ENCODE results near the gene SETD2. TPM values are rescaled to one million over a fixed set of nuclear protein-coding genes. Genes with fewer than 3 reads are reported as not detected.
A peak's percentile ranks its signal among the peaks of the same experiment; 100 is the strongest.

Gene SETD2
- total and polyA plus RNA-seq, 2 experiments from 2014 or later = 11.9 to 37.8 TPM

- no peaks in the 10 kb centered on the region for H3K9me2 ChIP-seq (replicated peaks; ENCODE audit: insufficient read depth)
- H3K27ac ChIP-seq = peak overlapping the region; percentile 31
- peaks cover 11% of the 10 kb centered on the region for H3K4me1 ChIP-seq (ENCODE audit: insufficient read depth)
- TF ChIP-seq EZH2 (IDR thresholded peaks at IDR 0.05; ENCODE audit: borderline replicate concordance) (no peak), CTCF (IDR thresholded peaks at IDR 0.05; ENCODE audit: poor library complexity) (no peak), EZH2phosphoT487 (IDR thresholded peaks at IDR 0.05; ENCODE audit: low read depth, severe bottlenecking, unreplicated experiment) (no peak)
- no peaks in the 10 kb centered on the region for H3K27me3 ChIP-seq
- peaks cover 22% of the 10 kb centered on the region for H3K79me2 ChIP-seq
- no peak overlapping the region for H3K4me3 ChIP-seq
- no peak overlapping the region for H3K4me2 ChIP-seq
- peaks cover 9% of the 10 kb centered on the region for H4K20me1 ChIP-seq (ENCODE audit: insufficient read depth, poor library complexity, severe bottlenecking)
- WGBS (ENCODE audit: low lambda C conversion rate, missing lambda C conversion rate) = 92% methylated on average over 4 of the region's 4 CpGs
- no peak for DNase-seq (ENCODE audit: low spot score)
- H3K9me3 ChIP-seq (ENCODE audit: low read depth) = no peaks in the 10 kb centered on the region
- H3K36me3 ChIP-seq (replicated peaks; ENCODE audit: insufficient read depth, low read depth) = no peaks in the 10 kb centered on the region
- no peak overlapping the region for H2AFZ ChIP-seq
Measured at GRCh38 chr3:47016086-47016933, 147.6 kb downstream of the SETD2 start.

GRCh38 chr3:47015151-47015550, 148.8 kb downstream of the SETD2 start:
- peaks cover 10% of the 10 kb centered on the region for H3K79me2 ChIP-seq
- TF ChIP-seq CTCF (IDR thresholded peaks at IDR 0.05; ENCODE audit: poor library complexity) (no peak), EZH2phosphoT487 (IDR thresholded peaks at IDR 0.05; ENCODE audit: low read depth, severe bottlenecking, unreplicated experiment) (no peak), EZH2 (IDR thresholded peaks at IDR 0.05; ENCODE audit: borderline replicate concordance) (no peak)
- H3K4me2 ChIP-seq = no peak overlapping the region
- H4K20me1 ChIP-seq (ENCODE audit: insufficient read depth, poor library complexity, severe bottlenecking) = peaks cover 6% of the 10 kb centered on the region
- H2AFZ ChIP-seq = no peak overlapping the region
- no peak for DNase-seq (ENCODE audit: low spot score)
- no peak overlapping the region for H3K4me3 ChIP-seq
- no peaks in the 10 kb centered on the region for H3K9me2 ChIP-seq (replicated peaks; ENCODE audit: insufficient read depth)
- no peaks in the 10 kb centered on the region for H3K27me3 ChIP-seq
- peaks cover 13% of the 10 kb centered on the region for H3K4me1 ChIP-seq (ENCODE audit: insufficient read depth)
- no peaks in the 10 kb centered on the region for H3K36me3 ChIP-seq (replicated peaks; ENCODE audit: insufficient read depth, low read depth)
- no peaks in the 10 kb centered on the region for H3K9me3 ChIP-seq (ENCODE audit: low read depth)
- H3K27ac ChIP-seq = no peak overlapping the region

GRCh38 chr3:47014036-47014435, 149.9 kb downstream of the SETD2 start:
- H3K4me1 ChIP-seq (ENCODE audit: insufficient read depth) = peaks cover 19% of the 10 kb centered on the region
- H2AFZ ChIP-seq = no peak overlapping the region
- H3K36me3 ChIP-seq (replicated peaks; ENCODE audit: insufficient read depth, low read depth) = no peaks in the 10 kb centered on the region
- no peaks in the 10 kb centered on the region for H3K9me3 ChIP-seq (ENCODE audit: low read depth)
- H3K79me2 ChIP-seq = no peaks in the 10 kb centered on the region
- DNase-seq (ENCODE audit: low spot score) = no peak
- no peaks in the 10 kb centered on the region for H3K9me2 ChIP-seq (replicated peaks; ENCODE audit: insufficient read depth)
- H3K27me3 ChIP-seq = no peaks in the 10 kb centered on the region
- TF ChIP-seq EZH2 (IDR thresholded peaks at IDR 0.05; ENCODE audit: borderline replicate concordance) (no peak), CTCF (IDR thresholded peaks at IDR 0.05; ENCODE audit: poor library complexity) (no peak), EZH2phosphoT487 (IDR thresholded peaks at IDR 0.05; ENCODE audit: low read depth, severe bottlenecking, unreplicated experiment) (no peak)
- no peak overlapping the region for H3K4me3 ChIP-seq
- H3K27ac ChIP-seq = no peak overlapping the region
- no peak overlapping the region for H3K4me2 ChIP-seq
- H4K20me1 ChIP-seq (ENCODE audit: insufficient read depth, poor library complexity, severe bottlenecking) = peaks cover 6% of the 10 kb centered on the region
